Measurements from ENCODE around the gene SLC27A5. TPM values are rescaled to one million over a fixed set of nuclear protein-coding genes. Genes with fewer than 3 reads are reported as not detected.
"Not testable (repeated sequence)": the region's sequence is repeated elsewhere in the genome, so short reads cannot be mapped to it uniquely, and the experiment has no call there.

The SLC27A5 gene
- polyA plus RNA-seq, 6 donors from 2014 or later, result 12.0 to 17.8 (median 12.7) TPM

- peaks cover 12 to 22% (median 20%) of the 10 kb centered on the region in 3 donors for H3K27me3 Mint-ChIP-seq
- ATAC-seq (ENCODE audit: low read depth in 2 of 2), result peak in 1 of 2 donors; percentile 17
- no peak for DNase-seq
Observed at GRCh38 chr19:58450856-58451357, 60.9 kb downstream of the SLC27A5 start.

DNA sequence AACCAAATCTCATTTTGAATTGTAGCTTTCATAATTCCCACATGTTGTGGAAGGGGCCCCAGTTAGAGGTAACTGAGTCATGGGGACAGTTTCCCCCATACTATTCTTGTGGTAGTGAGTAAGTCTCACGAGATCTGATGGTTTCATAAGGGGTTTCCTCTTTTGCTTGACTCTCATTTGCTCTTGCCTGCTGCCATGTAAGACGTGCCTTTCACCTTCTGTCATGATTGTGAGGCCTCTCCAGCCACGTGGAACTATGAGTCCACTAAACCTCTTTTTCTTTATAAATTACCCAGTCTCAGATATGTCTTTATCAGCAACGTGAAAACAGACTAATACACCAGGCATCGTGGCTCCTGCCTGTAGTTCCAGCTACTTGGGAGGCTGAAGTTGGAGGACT lies 61.8 kb downstream of the SLC27A5 start:
- Mint-ChIP-seq H3K9me3 (peaks cover 0 to 12% (median 8%) of the 10 kb centered on the region in 7 donors), H3K27ac (peak overlapping the region in 2 of 6 donors; percentile 59 to 87), H3K4me1 (peaks cover 18 to 21% (median 20%) of the 10 kb centered on the region in 3 donors), H3K36me3 (peaks cover 0 to 26% of the 10 kb centered on the region in 2 donors), H3K4me3 (peak overlapping the region in 2 of 8 donors; percentile 87 to 91), H3K27me3 (peaks cover 12 to 23% (median 20%) of the 10 kb centered on the region in 3 donors)
- not testable (repeated sequence) for ATAC-seq (ENCODE audit: low read depth in 2 of 2); DNase-seq

More at GRCh38 chr19:58450856-58451357, 60.9 kb downstream of the SLC27A5 start:
- Mint-ChIP-seq H3K4me1 (peaks cover 18 to 21% (median 20%) of the 10 kb centered on the region in 3 donors), H3K4me3 (peak overlapping the region; percentile 87 to 97 (median 91)), H3K27ac (peak overlapping the region; percentile 87 to 98 (median 93)), H3K9me3 (peaks cover 0 to 12% (median 8%) of the 10 kb centered on the region in 7 donors), H3K36me3 (peaks cover 0 to 26% of the 10 kb centered on the region in 2 donors)

- H3K4me3 Mint-ChIP-seq; DNase-seq; H3K27ac Mint-ChIP-seq; ATAC-seq (ENCODE audit: low read depth in 2 of 2): not testable (repeated sequence)
- peaks cover 18 to 21% (median 20%) of the 10 kb centered on the region in 3 donors for H3K4me1 Mint-ChIP-seq
- peaks cover 12 to 34% (median 27%) of the 10 kb centered on the region in 3 donors for H3K27me3 Mint-ChIP-seq
- H3K36me3 Mint-ChIP-seq, result peaks cover 0 to 24% of the 10 kb centered on the region in 2 donors
- H3K9me3 Mint-ChIP-seq, result peaks cover 4 to 12% (median 8%) of the 10 kb centered on the region in 7 donors
Observed at GRCh38 chr19:58448860-58449259, 62.9 kb downstream of the SLC27A5 start.

Other genes with a start within 250 kb of the SLC27A5 start
- 1 to 10 TPM in 1 of 6 donors, under 1 TPM in 4, not detected in 1; 0.21 to 1.0 (median 0.70) TPM for gene ZNF8, start 233.0 kb downstream of the SLC27A5 start, polyA plus RNA-seq (ENCODE audit: low read depth in 6 of 6)
- gene ERVK3-1, start 206.6 kb downstream of the SLC27A5 start, polyA plus RNA-seq (ENCODE audit: low read depth in 6 of 6), result 10 to 100 TPM; 47.2 to 88.7 (median 74.6) TPM
- gene ZSCAN22, start 185.0 kb downstream of the SLC27A5 start, polyA plus RNA-seq (ENCODE audit: low read depth in 6 of 6), result 1 to 10 TPM in 5 of 6 donors, not detected in 1; 1.5 to 5.2 (median 2.1) TPM
- 10 to 100 TPM; 30.6 to 68.3 (median 50.9) TPM for gene A1BG, start 158.5 kb downstream of the SLC27A5 start, polyA plus RNA-seq (ENCODE audit: low read depth in 6 of 6)
- 1 to 10 TPM in 3 of 6 donors, under 1 TPM in 3; 0.23 to 2.3 (median 1.5) TPM for gene ZNF497, start 149.2 kb downstream of the SLC27A5 start, polyA plus RNA-seq (ENCODE audit: low read depth in 6 of 6)
- 10 to 100 TPM in 2 of 6 donors, 1 to 10 TPM in 4; 7.5 to 13.5 (median 8.5) TPM for gene ZNF837, start 131.0 kb downstream of the SLC27A5 start, polyA plus RNA-seq (ENCODE audit: low read depth in 6 of 6)
- 1,000 to 10,000 TPM; 1,545 to 2,332 (median 1,783) TPM for gene RPS5, start 124.7 kb downstream of the SLC27A5 start, polyA plus RNA-seq (ENCODE audit: low read depth in 6 of 6)
- gene RNF225, start 116.3 kb downstream of the SLC27A5 start, polyA plus RNA-seq (ENCODE audit: low read depth in 6 of 6), result not detected
- gene ZNF584, start 103.3 kb downstream of the SLC27A5 start, polyA plus RNA-seq (ENCODE audit: low read depth in 6 of 6), result 1 to 10 TPM; 3.6 to 6.2 (median 4.5) TPM
- 1 to 10 TPM in 5 of 6 donors, not detected in 1; 2.1 to 3.8 (median 3.2) TPM for gene ZNF132, start 71.8 kb downstream of the SLC27A5 start, polyA plus RNA-seq (ENCODE audit: low read depth in 6 of 6)
- 1 to 10 TPM in 5 of 6 donors, under 1 TPM in 1; 0.96 to 3.7 (median 2.4) TPM for gene ZNF324B, start 60.4 kb downstream of the SLC27A5 start, polyA plus RNA-seq (ENCODE audit: low read depth in 6 of 6)
- gene ZNF324, start 44.9 kb downstream of the SLC27A5 start, polyA plus RNA-seq (ENCODE audit: low read depth in 6 of 6), result 10 to 100 TPM in 5 of 6 donors, 1 to 10 TPM in 1; 8.5 to 30.0 (median 14.4) TPM
- 1 to 10 TPM; 4.1 to 6.2 (median 5.0) TPM for gene ZNF446, start 35.6 kb downstream of the SLC27A5 start, polyA plus RNA-seq (ENCODE audit: low read depth in 6 of 6)
- gene ZBTB45, start 7.8 kb upstream of the SLC27A5 start, polyA plus RNA-seq (ENCODE audit: low read depth in 6 of 6), result 1 to 10 TPM; 3.3 to 6.8 (median 4.8) TPM
- gene TRIM28, start 32.1 kb upstream of the SLC27A5 start, polyA plus RNA-seq (ENCODE audit: low read depth in 6 of 6), result 100 to 1,000 TPM in 1 of 6 donors, 10 to 100 TPM in 5; 25.7 to 100 (median 50.8) TPM
- 100 to 1,000 TPM; 109 to 169 (median 122) TPM for gene CHMP2A, start 43.1 kb upstream of the SLC27A5 start, polyA plus RNA-seq (ENCODE audit: low read depth in 6 of 6)
- 10 to 100 TPM; 10.8 to 24.2 (median 16.8) TPM for gene UBE2M, start 46.6 kb upstream of the SLC27A5 start, polyA plus RNA-seq (ENCODE audit: low read depth in 6 of 6)
- gene MZF1, start 61.3 kb upstream of the SLC27A5 start, polyA plus RNA-seq (ENCODE audit: low read depth in 6 of 6), result 10 to 100 TPM in 2 of 6 donors, 1 to 10 TPM in 4; 6.6 to 14.8 (median 9.3) TPM